Measurements from ENCODE around the gene GRID1.

- TF ChIP-seq CTCF (IDR thresholded peaks at IDR 0.05), result no peak
- TF ChIP-seq POLR2A (IDR thresholded peaks at IDR 0.05), result no peak
- no peak for TF ChIP-seq POLR2AphosphoS5 (IDR thresholded peaks at IDR 0.05)
Observed at GRCh38 chr10:86070278-86070677, 296.3 kb downstream of the GRID1 start.

Data from breast epithelium (tissue), 3 donors.